ENCODE results near the gene DRAXIN.

The DRAXIN gene

DNA sequence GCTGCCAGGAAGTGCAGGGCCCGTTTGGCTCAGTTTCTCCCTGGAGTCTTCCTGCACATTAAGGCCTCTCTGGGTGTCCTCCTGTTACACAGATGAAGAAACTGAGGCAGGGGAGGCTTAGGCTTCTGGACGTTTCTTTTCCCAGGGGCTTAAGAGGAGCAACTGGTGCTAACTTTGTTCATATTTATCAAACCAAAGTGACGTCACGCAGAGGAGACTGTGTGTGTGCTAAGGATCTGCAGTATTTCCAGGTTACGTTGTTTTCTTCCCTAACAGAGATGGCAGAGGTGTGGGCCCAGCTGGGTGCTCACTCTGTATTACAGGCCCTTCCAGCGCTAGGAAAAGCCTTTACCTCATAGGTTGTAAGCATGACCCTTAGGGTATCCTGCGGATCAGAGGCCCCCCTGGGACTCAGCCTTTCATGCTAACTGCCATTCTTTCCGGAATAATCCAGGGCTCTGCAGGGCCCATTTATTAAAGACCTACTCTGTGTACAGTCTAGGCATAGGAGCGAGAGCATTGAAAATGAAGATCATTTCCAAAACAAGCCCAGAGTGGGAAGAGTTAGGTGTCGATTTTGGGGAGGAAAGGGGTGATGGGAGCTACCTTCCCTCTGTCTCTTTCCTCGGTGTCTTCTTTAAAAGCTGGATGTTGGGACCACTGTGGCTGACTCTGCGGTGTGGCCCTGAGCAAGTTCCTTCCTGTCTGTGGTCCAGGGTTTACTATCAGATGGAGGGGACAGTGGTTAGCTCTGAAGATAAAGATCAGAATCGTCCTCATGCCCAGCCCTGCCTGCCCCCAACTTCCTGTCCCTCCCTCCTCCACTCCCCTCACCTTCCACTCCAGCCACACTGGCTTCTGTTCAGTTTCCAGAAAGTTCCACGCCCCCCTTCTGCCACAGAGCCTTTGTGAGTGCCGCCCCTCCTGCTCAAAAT lies 49.0 kb downstream of the DRAXIN start:
- no peaks in the 10 kb centered on the region for H3K36me3 ChIP-seq (replicated peaks; ENCODE audit: low read depth, low read length)
- H3K27ac ChIP-seq (ENCODE audit: low read length), result no peak overlapping the region
- no peak for TF ChIP-seq EZH2phosphoT487 (IDR thresholded peaks at IDR 0.05; ENCODE audit: low read depth)
- TF ChIP-seq, protein P1, sequence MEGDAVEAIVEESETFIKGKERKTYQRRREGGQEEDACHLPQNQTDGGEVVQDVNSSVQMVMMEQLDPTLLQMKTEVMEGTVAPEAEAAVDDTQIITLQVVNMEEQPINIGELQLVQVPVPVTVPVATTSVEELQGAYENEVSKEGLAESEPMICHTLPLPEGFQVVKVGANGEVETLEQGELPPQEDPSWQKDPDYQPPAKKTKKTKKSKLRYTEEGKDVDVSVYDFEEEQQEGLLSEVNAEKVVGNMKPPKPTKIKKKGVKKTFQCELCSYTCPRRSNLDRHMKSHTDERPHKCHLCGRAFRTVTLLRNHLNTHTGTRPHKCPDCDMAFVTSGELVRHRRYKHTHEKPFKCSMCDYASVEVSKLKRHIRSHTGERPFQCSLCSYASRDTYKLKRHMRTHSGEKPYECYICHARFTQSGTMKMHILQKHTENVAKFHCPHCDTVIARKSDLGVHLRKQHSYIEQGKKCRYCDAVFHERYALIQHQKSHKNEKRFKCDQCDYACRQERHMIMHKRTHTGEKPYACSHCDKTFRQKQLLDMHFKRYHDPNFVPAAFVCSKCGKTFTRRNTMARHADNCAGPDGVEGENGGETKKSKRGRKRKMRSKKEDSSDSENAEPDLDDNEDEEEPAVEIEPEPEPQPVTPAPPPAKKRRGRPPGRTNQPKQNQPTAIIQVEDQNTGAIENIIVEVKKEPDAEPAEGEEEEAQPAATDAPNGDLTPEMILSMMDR (IDR thresholded peaks at IDR 0.05; ENCODE audit: low read depth, low read length), result no peak
- no peaks in the 10 kb centered on the region for H3K9me3 ChIP-seq (ENCODE audit: insufficient read depth, low read length)
- H2AFZ ChIP-seq (ENCODE audit: low read depth, low read length), result no peak overlapping the region
- no peaks in the 10 kb centered on the region for H3K79me2 ChIP-seq (ENCODE audit: low read length)
- no peak overlapping the region for H3K9ac ChIP-seq (ENCODE audit: low read length)
- peaks cover 10% of the 10 kb centered on the region for H3K4me1 ChIP-seq (ENCODE audit: low read length)
- no peak overlapping the region for H3K4me2 ChIP-seq (ENCODE audit: low read length)
- no peaks in the 10 kb centered on the region for H4K20me1 ChIP-seq (ENCODE audit: insufficient read depth, low read length)
- no peaks in the 10 kb centered on the region for H3K27me3 ChIP-seq (ENCODE audit: low read depth, low read length)
- no peak overlapping the region for H3K4me3 ChIP-seq (ENCODE audit: low read length)

DNA sequence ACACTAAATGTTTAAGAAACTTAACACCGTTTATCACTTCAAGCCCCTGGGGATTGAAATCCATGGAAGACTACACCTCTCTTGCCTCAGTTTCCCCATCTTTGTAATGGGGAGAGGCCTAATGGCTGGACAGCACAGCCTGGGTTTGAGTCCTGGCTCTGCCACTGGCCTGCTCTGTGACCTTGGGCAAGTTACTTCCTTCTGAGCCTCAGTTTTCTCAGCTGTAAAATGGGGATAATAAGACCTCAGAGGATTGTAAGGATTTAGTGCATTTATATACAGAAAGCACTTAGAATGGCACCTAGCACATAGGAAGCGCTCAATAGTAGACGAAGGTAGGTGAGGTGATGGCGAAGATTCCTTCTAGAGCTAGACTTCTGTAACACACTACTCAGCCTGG lies 50.0 kb downstream of the DRAXIN start:
- H3K4me2 ChIP-seq (ENCODE audit: low read length), result no peak overlapping the region

GRCh38 chr1:11741919-11742558 lies 50.5 kb downstream of the DRAXIN start:
- H3K9ac ChIP-seq (ENCODE audit: low read length), result no peak overlapping the region
- no peak overlapping the region for H3K27ac ChIP-seq (ENCODE audit: low read length)

More for the DNA sequence above, 50.0 kb downstream of the DRAXIN start:
- Histone ChIP-seq H3K36me3 (replicated peaks; ENCODE audit: low read depth, low read length) (no peaks in the 10 kb centered on the region), H3K4me3 (ENCODE audit: low read length) (no peak overlapping the region), H4K20me1 (ENCODE audit: insufficient read depth, low read length) (no peaks in the 10 kb centered on the region), H3K9me3 (ENCODE audit: insufficient read depth, low read length) (no peaks in the 10 kb centered on the region), H3K79me2 (ENCODE audit: low read length) (no peaks in the 10 kb centered on the region), H3K9ac (ENCODE audit: low read length) (no peak overlapping the region), H2AFZ (ENCODE audit: low read depth, low read length) (no peak overlapping the region), H3K27me3 (ENCODE audit: low read depth, low read length) (no peaks in the 10 kb centered on the region), H3K27ac (ENCODE audit: low read length) (no peak overlapping the region), H3K4me1 (ENCODE audit: low read length) (peaks cover 8% of the 10 kb centered on the region)
- TF ChIP-seq EZH2phosphoT487 (IDR thresholded peaks at IDR 0.05; ENCODE audit: low read depth), result no peak
- TF ChIP-seq, protein P1 (IDR thresholded peaks at IDR 0.05; ENCODE audit: low read depth, low read length), result no peak

More at GRCh38 chr1:11741919-11742558, 50.5 kb downstream of the DRAXIN start:
- Histone ChIP-seq H3K36me3 (replicated peaks; ENCODE audit: low read depth, low read length) (no peaks in the 10 kb centered on the region), H3K9me3 (ENCODE audit: insufficient read depth, low read length) (no peaks in the 10 kb centered on the region), H3K4me2 (ENCODE audit: low read length) (no peak overlapping the region), H3K4me1 (ENCODE audit: low read length) (peaks cover 4% of the 10 kb centered on the region), H3K79me2 (ENCODE audit: low read length) (no peaks in the 10 kb centered on the region), H2AFZ (ENCODE audit: low read depth, low read length) (no peak overlapping the region), H4K20me1 (ENCODE audit: insufficient read depth, low read length) (no peaks in the 10 kb centered on the region), H3K4me3 (ENCODE audit: low read length) (no peak overlapping the region), H3K27me3 (ENCODE audit: low read depth, low read length) (no peaks in the 10 kb centered on the region)
- no peak for TF ChIP-seq EZH2phosphoT487 (IDR thresholded peaks at IDR 0.05; ENCODE audit: low read depth)
- TF ChIP-seq, protein P1 (IDR thresholded peaks at IDR 0.05; ENCODE audit: low read depth, low read length), result no peak
